HPDE6-E6E7 (cell line): ENCODE data around the gene TMEM273.

ENCODE experiments used
- DNase-seq: peaks from one replicate; pipeline ENCODE4 v3.0.0; 2011; ENCODE audit warnings: missing footprints; ENCODE audit errors: extremely low spot score

Gene TMEM273

GRCh38 chr10:49187950-49188761 lies at the start of gene TMEM273:
TSS of gene TMEM273 (minus strand) at chr10:49188391. CDS start at chr10:49188336, 55 bp downstream.
- no peak for DNase-seq

- DNase-seq = no peak
Observed at GRCh38 chr10:49237985-49238384, 49.8 kb upstream of the TMEM273 start.

DNA sequence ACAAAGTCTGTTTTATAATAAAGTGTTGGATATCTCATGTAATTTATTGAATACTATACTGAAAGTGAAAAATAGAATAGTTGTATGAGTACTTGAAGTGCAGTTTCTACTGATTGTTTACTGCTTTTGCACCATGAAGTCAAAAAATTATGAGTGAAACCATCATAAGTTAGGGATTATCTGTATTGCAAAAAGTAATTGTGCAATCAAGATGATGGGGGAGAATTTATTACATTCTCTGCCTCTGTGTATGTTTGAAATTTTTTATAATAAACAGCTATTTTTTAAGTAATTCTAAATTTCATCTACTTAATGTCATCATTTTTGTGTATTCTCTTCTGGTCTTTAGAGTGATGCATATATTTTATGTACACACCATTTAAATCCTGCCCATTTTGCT lies 47.2 kb upstream of the TMEM273 start:
- no peak for DNase-seq

GRCh38 chr10:49231086-49231820 lies 43.1 kb upstream of the TMEM273 start:
- no peak for DNase-seq

GRCh38 chr10:49230004-49230403 lies 41.8 kb upstream of the TMEM273 start:
- DNase-seq = no peak

GRCh38 chr10:49228677-49229076 lies 40.5 kb upstream of the TMEM273 start:
- DNase-seq = no peak

DNA sequence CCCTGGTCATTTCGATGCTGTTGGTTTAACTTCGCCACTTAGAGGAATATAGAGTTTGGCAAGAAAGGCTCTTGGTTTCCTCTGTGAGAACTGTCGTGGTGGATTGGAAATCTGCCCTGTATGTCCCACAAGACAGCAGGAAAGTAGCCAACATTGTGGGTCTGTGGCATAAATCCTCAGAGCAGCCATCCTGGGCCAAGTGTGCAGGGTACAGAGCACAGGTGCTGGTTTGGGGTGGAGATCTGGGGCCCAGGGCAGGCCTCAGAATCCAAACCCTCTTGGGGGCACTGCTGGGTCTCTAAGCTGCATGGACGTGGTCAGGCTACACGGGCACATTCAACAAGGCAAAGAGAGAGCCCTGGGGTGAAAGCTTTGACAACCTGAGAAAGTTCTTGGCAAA lies 39.2 kb upstream of the TMEM273 start:
- no peak for DNase-seq

DNA sequence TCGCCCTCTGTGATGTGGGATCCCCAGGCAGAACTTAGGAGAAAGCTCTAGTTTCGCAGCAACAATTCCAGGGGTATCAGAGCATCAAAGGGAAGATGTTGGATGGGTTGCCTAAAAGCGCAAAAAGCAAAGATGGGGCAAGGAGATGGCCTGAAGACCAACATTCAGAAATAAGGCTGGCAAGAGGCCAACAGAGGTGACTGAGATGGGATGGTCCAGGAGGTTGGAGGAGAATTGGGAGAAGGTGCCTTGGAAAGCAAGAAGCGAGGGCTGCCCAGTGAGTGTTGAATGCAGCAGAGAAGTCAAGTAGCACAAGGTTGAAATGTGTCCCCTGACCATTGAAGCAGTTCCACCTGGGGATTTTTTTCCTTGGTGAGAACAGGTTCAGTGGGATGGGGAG lies 38.4 kb upstream of the TMEM273 start:
- no peak for DNase-seq

GRCh38 chr10:49225218-49225876 lies 37.2 kb upstream of the TMEM273 start:
- DNase-seq = no peak

DNA sequence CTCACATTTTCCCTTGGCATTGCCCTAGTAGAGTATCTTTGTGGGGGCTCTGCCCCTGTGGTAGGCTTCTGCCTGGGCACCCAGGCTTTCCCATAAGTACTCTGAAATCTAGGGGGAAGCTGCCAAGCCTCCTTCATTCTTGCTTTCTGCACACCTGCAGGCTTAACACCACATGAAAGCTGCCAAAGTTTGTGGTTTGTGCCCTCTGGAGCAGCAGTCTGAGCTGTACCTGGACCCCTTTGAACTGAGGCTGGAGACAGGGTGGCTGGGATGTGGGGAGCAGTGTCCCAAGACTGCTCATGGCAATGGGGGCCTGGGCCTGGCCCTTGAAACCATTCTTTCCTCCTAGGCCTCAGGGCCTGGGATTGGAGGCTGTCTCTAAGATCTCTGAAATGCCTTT lies 35.0 kb upstream of the TMEM273 start:
- DNase-seq = no peak

DNA sequence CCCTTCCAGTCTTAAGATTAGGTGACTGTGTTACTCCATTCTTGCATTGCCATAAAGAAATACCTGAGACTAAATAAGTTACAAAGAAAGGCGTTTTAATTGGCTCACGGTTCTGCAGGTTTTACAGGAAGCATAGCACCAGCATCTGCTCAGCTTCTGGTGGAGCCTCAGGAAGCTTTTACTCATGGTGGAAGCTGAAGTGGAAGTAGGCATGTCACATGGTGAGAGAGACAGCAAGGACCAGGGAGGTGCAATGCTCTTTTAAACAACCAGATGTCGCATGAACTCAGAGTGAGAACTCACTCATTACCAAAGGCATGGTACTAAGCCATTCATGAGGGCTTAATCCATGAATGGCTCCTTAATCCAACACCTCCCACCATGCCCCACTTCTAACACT lies 34.0 kb upstream of the TMEM273 start:
- no peak for DNase-seq

GRCh38 chr10:49220679-49221078 lies 32.5 kb upstream of the TMEM273 start:
- DNase-seq = no peak

DNA sequence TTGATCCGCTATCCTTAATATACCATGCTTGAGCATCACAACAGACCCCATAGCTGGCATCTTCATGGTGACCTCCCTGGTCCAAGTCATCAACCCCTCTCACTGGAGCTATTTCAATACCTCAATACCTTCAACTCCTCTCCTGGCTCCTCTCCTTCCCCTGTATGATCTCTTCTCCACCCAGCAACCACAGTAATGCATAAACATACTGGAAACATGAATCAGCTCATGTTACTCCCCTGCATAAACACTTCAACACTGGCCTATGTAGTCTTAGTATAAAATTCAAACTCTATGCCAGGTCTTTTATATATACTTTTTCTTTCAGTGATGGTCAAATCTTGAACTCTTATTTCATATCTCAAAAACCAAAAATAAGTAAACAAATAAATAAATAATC lies 31.8 kb upstream of the TMEM273 start:
- no peak for DNase-seq

GRCh38 chr10:49219248-49219647 lies 31.1 kb upstream of the TMEM273 start:
- DNase-seq = no peak

DNA sequence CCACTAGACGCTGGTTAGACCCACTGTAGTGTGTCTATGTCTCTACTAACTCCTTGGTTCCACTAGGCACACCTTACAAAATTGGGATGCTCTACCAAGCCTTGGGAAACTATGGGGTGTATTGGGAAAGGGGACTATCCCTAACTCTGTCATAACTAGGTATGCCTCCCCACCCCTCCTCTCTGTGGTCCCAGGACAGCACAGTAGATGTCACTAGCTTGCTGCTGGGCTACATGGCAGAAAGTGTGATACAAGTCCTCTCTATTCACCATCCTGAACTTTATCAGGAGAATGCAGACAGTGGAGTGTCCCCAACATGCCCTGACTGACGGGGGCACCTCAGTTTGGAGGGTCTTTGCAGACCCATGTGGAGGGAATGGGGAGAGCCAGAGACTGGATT lies 30.3 kb upstream of the TMEM273 start:
- DNase-seq = no peak

DNA sequence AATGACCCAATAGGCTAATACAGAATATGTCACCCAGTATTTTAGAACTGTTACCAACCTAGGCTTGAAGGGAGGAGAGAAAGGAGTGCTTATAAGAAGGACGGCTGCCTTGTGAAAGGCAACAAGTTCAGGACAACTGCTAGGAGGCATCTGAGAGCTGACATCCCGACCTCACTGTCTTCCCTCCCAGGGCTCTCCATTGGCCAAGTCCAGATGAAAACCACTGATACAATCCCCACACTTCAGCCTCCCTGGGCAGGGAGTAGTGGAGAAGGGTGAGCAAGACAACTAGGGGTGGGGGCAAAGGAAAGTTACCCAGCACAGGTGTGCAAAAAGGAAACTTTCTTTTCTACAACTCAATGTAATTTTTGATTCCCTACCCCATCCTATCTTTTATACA lies 29.5 kb upstream of the TMEM273 start:
- no peak for DNase-seq

- no peak for DNase-seq
Observed at GRCh38 chr10:49213211-49213610, 25.0 kb upstream of the TMEM273 start.

DNA sequence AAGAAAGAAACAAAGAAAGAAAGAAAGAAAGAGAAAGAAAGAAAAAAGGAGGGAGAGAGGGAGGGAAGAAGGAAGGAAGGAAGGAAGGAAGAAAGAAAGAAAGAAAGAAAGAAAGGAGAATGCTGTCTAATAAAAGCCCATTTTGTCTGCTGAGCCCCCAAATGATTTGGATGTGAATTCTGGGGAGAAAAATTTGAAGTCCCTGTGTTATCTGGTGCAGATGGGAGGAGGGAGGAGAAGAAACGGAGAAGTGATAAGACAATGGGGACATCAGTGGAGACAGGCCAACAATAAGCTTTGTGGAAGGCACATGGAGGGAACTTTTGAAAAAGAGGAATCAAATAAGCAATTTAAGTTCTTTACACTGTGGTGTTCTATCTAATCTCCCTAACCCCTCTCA lies 24.6 kb upstream of the TMEM273 start:
- no peak for DNase-seq

GRCh38 chr10:49212076-49212475 lies 23.9 kb upstream of the TMEM273 start:
- DNase-seq = no peak

GRCh38 chr10:49208996-49209395 lies 20.8 kb upstream of the TMEM273 start:
- no peak for DNase-seq

GRCh38 chr10:49207936-49208487 lies 19.8 kb upstream of the TMEM273 start:
- DNase-seq = no peak

- no peak for DNase-seq
Observed at GRCh38 chr10:49207113-49207512, 18.9 kb upstream of the TMEM273 start.
